Stimulated activated CD8-positive, alpha-beta memory T cell treated with anti-CD3 and anti-CD28 coated beads, Interleukin-7, amount 100 ng/mL, for 4 hours (primary cell): ENCODE measurements around the gene HIRA.
"Not testable (repeated sequence)": the region's sequence is repeated elsewhere in the genome, so short reads cannot be mapped to it uniquely, and the experiment has no call there.

Source experiments
- DNase-seq, 2 donors: peaks; one replicate each; pipeline ENCODE4 v3.0.0-alpha.2; 2020; ENCODE audit warnings: low read depth in 2 of 2

The HIRA gene

DNA sequence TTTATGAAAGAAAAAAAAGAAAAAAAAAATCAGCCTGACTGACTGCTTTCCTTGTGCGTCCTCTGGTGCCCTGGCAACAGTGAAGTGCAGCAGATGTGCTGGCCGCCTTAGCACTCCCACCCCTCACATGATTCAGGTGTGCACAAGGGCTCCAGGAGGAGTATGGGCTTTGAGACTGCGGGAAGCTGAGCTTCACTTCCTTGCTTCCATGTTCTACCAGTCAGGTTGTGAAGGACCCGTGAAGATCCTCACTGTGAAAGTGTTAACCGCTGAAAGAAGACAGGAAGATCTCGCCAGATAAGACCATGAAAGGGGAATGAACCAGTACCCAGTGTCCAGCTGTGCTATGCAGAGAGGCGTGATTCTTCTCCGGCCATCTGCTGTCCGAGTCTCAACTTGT, 48.2 kb downstream of the HIRA start:
- no peak for DNase-seq

DNA sequence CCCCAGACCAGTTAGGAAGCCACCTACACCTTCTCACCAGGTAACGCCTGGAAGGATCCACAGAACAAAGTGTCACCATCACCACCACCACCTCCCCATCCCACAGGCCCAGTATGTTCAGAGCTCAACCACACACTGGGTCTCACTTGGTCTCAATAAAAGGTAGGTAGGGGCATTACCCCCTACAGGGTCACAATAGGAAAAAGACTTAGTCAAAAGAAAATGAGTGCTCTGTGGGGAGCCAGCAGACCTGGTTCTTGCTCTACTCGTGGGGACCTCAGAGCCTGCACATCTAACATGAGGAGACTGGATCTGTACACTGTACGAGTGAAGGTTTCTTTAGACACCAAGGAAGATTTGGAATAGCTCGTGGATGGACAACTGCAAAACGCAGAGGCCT, 49.3 kb downstream of the HIRA start:
- DNase-seq, result no peak

DNA sequence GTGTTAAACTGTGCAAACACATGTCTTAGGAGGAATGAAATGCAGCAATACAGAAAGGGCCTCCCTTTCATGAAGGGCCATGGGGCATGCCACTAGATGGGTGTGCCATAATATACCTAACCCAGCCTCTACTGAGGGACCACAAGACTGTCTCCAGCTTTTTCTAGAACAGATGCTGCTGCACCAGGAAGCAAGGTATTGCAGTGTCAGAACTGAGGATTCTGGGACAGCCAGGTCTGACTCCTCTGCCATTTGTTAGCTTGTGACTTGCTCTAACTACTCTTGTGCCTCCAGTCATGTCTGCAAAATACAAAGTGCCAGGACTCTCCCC, 53.2 kb downstream of the HIRA start:
- no peak for DNase-seq

DNA sequence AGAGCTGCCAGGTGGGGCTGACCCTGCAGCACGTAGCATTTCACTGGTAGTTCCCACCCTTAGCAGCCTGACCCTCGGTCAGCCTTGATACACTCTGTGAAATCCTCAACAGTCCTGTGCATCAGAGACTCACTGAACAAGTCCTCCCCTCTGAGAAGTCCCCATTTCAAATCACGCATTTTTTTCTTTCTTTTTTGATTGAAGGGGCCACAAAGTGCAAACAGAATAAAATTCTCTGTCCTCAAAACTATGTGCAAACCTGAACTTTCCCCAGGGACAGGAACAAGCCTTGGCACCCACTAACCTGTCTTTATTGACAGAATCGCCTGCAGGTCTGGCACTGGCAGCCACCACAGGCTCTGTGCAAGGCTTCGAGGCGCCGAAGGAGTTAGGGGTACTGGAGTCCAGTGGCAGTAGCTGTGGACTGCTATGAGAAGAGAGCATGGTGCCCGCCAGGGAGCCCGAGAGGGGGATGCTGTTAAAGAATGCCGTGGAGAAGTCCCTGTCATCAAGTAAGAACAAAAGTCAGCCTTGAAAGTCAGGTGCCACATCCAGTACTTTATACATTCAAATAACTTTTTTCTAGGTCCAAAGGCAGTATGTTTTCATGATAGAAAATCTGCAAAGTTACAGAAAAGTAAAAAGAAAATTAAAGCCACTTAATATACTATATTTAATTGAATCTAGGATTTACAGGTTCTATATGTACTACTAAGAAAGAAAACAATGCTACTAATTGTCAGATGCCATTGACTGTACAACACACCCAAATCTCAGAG, 53.8 kb downstream of the HIRA start:
- no peak for DNase-seq

DNA sequence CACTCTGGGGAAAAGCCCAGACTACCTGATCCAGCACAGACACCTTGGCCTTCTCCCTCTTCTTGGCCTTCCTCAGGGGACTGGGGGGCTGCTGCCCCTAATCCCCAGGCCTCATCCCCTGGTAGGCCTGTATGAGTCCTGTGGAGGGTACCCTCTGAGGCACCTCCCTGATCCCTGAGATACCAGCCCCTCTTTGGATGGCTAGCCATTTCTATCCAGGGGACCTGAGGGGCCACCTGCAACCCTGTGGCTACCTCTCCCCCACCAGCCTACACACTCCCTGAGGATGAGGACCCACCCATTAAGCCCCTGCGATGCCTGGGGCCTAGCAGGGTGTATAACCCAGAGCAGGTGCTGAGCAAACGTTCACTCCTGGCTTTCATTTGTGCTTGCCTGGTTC, 54.6 kb downstream of the HIRA start:
- no peak for DNase-seq

DNA sequence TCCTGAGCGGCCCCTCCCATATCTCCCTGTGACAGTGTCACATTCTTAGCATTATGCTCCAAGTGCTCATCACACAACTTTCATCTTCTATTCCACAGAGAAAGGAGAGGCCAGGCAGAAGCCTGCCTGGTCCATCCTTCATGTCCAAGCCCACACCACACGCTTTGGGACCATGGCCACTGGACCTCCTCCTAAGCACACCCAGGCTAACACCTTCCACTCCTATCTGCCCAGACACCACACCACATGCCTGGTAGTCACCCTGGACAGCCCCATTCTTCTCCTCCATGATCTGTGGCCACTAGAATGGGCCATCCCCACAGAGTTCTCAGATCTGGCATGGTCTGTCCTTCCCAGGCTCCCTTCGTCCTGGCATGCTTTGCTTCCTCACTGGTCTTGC, 55.3 kb downstream of the HIRA start:
- DNase-seq, result no peak

DNA sequence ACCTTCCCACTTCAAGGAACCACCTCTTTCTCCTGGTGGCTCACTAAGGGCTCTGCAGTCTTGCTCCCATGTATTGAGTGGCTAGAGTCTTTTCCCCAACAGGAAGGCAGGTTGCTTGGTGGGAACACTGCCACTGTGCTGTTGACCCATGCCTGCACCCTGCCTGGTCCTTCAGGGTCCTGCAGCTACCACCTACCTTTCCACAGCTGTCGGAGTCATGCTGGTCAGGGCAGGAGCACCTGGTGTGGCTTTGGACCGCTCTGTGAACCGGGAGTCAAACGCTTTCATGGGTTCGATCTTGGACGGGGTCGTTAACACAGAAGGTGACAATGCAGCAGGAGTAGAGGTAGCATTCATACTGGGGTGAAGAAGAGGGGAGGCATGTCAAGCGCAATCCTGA, 56.1 kb downstream of the HIRA start:
- DNase-seq, result no peak

DNA sequence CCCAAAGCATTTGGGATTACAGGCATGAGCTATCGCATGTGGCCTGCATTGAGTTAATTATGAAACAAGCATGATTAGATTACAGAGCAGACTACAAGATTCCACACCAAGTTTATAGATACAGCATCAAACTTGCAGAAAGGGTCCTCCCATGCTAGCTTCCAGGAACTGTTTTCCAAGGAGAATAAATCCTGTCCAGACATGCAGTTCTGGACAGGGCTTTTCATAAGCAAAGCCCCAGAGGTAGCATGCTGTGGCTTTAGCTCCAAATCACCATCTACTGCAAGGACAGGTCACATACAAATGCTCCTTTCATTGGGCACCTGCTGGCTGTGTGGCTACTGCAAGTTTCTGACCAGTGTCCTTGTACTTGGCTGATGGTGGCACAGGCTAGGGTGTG, 57.1 kb downstream of the HIRA start:
- no peak for DNase-seq

DNA sequence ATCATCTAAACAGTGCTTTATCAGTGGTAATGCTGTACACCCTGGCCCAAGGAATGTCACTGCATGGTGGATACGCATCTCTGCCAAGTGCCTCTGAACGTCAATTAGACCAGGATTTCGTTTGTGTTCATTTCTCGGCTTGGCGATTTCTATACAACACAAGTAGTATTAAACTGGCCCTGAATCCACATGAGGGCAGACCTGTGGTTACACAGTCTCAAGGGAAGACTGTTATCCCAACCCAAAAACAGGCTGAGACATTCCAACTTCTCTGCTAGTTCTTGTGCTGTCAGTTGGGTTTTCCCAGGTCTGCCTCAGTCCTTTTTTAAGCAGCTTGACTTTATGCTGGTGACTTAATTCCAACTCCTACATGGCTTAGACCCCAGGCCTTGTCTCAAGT, 58.1 kb downstream of the HIRA start:
- DNase-seq, result no peak

DNA sequence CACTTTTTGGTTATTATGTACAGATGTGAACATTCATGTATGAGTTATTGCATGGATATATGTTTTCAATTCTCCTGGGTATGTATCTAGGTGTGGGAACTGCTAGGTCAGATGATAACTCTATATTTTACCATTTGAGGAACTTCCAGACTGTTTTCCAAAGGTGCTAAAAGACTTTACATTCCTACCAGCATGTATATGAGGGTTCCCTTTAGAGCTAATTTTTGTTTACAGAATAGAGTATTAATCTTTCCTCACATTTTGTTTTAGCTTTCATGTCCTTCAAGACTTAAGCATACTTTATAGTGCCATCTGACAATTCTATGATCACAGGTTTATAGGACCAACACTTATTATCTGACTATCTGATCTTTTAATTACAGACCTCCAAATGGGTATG, 59.6 kb downstream of the HIRA start:
- DNase-seq, result no peak

DNA sequence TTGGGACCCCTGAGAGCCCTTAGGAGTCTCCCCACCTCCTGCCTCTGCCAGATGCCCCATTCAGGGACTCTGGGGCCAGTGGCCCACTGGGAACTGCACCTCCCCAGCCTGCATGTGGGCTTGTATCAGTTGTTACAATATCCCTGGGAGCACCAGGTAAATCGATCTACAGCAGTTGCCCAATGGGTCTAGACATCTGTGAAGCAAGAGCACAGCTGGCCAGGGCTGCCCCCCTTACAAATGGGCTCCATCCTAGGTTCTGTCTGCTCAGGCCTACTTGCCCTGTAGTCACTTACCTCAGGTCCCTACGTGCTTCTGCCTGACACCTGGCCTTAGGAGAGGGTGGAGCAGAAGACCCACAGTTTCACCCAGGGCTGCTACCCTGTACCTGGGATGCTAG, 62.7 kb downstream of the HIRA start:
- DNase-seq, result no peak

DNA sequence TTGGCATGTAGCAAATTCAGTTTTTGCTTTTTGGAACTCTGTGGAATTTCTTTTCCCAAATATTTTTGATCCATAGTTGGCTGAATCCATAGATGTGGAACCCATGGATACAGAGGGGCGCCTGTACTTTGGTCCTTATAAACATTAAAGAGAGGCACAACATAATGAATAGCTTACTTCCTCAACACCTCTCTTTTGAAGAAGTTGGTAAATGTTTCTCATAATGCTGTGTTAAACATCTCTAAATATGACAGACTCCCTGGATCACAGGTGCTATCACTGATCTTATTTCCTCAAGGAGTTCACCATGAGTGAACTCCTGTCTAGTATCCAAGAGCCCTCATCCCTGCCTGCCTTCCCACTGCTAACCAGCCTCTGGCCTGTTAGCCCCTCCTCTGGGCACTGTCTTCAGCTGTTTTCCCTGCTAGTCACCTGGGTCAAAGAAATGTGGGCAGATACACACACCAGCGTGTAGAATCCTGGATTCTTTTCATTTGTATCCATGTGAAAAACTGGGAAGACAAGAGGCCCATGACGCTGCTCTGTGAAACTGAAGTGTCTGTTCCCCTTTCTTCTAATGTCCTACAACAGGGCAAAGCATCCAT, 63.7 kb downstream of the HIRA start:
- no peak for DNase-seq

DNA sequence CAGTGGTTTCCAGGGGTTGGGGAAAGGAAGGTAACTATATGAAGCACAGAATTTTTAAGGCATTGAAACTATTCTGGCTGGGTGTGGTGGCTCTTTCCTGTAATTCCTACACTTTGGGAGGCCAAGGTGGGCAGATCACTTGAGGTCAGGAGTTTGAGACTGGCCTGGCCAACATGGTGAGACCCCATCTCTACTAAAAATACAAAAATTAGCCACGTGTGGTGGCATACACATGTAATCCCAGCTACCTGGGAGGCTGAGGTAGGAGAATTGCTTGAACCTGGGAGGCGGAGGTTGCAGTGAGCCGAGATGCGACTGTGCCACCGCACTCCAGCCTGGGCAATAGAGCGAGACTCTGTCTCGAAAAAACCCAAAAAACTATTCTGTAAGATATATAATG, 68.0 kb downstream of the HIRA start:
- not testable (repeated sequence) for DNase-seq

DNA sequence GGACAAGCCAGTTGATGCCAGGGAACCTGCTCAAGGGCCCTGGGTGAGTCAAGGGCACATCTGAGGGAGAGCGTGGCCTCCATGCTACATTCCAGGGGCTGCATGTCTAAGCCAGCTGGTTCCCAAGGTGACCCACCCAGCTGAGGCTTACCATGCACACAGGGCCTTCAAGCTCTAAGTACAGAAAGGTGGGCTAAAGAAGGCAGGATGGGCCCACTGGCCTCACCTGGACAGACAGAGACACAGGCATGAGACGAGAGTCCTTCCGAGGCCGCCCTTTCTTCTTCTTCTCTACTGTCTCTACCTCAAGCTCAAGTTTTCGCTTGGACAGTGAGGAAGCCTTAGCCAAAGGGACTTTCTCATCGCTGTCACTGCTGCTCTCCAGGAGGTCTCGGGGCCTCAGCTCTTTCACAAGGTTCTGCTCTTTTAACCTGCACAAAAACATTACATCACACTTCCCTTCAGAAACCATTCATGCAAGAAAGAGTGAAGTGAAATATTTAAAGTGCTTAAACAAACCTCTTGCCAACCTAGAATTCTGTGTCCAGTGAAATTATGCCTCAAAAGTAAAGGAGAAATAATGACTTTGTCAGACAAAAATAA, 69.9 kb downstream of the HIRA start:
- DNase-seq, result no peak

DNA sequence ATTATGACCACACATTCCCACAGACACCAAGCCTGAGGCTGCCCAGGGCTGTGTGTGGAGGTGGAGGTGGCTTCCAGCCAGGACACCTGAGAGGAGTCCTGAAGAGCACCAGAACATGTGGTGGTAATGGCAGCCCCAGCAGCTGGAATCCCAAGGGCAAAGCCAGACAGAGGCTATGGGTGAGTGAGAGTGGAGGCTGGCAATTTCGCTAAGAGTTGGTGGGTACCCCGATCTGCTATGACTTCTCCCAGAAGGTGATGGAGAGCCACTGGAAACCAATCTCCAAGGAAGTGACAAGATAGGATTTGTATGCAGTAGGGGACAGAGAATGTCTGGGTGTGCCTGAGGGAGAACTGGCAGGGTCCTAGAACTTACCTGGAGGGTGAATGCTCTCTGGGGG, 70.7 kb downstream of the HIRA start:
- no peak for DNase-seq

DNA sequence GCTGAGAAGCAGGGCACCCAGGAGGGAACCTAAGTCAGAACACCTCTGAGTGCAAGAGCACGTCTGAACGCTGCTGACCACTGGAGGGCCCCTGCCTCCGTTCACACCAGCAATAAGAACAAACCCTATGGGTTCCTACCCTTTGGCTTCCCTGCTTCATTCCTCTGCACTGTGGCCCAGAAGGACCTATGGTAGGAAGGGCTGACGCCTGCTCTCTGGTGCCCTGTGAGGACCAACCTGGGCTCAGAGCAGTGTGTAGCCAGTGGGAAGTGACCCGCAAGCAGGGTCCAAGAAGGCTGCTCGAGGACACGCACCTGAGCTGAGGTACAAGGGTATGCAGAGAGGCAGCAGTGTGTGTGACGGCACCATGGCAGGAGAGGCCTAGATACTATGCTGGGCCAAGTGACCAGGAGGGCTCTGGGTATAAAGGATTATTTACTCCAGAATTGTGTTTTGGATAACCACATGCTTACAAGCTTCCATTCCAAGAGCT, 71.2 kb downstream of the HIRA start:
- no peak for DNase-seq

DNA sequence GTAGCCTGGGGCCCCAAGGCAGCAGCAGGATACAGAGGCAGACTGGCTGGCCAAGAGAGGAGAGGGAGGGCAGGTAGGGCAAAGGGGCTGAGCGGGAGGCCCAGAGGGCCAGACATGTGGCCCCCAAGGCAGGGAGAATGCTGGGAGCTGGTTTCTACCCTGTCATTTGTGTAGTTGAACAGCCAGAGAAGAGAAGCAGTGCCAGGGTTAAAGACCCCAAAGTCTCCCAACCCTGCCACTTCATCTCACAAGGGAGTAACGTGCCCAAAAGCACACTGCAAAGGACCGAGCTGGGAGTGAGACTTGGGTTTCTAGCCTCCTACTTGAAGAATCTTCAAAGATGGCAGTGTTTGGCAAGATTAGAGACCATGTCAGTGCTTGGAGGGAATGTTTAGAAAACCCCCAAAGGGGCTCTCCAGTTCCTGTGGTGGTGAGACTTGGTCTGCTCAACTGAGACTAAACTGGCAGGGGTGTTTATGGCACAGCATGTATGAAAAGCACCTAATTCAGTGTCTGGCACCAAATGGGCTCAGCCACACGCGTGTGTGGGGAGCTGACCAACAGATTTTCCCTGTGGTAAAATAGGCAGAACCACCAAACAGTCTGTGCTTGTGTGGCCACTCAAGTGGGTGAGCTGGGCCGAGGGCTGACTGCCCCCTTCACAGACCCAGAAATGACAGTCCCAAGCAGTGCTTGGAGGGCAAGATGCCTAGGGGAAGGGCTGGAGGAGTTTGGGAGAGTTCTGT, 71.8 kb downstream of the HIRA start:
- DNase-seq, result no peak

DNA sequence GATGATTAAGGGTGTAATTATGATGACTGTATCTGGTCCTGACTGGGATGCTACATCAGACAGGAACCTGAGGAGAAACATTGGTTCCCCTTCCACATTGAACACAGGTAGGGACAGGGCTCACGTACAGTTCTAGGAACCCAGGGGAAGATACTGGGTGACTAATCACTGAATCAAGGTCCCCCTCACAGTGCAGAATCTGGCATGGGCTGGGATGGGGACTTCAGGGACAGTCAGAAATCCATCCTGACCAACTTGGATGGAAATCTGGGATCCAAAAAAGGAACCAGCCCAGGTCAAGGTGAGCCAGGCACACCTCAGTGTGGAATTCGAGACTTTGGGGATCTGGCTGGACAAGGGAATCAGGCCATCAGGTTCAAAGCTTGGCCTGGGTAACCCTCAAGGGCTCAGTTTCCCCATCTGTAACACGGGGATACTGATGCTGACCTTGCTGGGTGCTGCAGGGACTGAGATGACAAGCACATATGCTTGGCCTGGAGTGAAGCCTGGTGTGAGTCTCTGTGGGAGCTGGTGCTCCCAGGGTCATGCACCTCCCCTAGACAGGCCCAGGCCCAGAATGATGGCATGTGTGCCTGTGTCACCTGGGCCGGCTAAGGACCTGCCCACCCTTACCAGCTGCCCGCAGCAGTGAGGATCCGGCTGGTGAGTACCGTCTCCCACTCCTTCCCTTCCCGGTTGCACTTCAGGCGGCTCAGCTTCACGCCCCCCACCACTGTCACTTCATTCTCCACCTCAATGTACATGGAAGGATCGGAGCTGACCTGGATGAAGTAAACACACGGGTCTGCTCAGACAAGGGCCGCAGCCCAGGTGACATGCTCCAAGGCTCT, 72.6 kb downstream of the HIRA start:
- no peak for DNase-seq

DNA sequence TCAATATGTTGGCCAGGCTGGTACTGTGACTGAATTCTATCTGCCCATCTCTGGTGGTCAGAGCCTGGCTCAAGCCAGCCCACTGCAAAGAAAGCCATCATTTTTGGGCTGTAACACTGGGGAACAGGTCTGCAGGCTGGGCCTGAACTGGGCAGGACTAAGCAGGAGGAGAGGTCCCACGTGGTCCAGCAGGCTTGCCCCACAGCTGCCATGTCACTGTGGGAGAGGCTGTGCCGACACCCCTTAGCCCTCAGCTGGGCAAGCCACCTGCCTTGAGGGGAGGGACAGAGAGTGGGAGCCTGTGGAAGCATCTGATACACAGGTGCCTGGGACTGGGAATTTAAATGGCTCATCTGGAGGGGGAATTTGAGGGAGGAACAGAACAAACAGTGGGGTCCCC, 73.3 kb downstream of the HIRA start:
- DNase-seq, result no peak

DNA sequence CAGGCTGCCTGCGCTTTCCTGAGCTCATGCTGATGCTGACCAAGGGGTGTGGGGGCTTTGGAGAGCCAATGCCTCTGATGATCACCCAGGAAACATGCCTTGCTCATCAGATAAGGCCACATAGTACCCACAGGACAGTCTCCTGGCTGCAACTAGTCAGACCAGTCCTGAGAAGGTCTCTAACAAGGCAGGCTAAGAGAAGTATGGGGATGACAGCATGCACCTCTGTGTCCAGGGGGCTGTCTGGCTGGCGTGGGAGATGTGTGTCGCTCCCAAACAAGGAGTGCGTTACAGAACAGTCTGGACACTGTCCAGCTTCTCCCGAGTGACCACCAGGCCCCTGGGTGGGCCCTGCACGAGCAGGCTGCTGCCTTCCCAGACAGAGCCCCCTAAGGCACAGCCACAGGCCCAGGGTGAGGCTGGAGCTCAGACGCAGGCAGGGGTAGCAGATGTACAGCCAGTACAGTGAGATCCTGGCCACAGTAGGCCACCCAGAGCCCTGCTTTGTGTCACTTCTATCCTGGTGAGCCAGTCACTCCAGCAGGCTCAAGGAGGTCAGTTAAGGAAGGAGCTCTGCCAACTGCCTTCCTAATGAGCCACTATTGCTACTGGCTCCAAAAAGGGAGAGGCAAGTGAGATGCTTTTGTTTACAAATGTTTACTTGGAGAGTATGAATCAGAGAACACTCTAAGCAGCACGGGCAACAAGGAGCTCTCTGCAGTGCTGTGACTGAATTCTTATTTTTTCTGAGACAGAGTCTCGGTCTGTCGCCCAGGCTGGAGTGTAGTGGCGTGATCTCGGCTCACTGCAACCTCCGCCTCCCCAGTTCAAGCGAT, 74.0 kb downstream of the HIRA start:
- DNase-seq, result no peak
